H1 (cell line): ENCODE results near the gene FARS2. TPM values are rescaled to one million over a fixed set of nuclear protein-coding genes. Genes with fewer than 3 reads are reported as not detected.

Experiments
- CHD2 ChIP-seq: IDR thresholded peaks from 2 replicates; pipeline ENCODE4 v1.6.1; 2012; ENCODE audit warnings: low read length, improper control_type of control experiment
- EP300 ChIP-seq, 2 experiments: IDR thresholded peaks; 1 replicate in 1 of 2; 2 replicates in 1 of 2; pipeline ENCODE4 v1.6.1; 2011 to 2012; ENCODE audit warnings: low read depth in 2 of 2, low read length in 2 of 2, mild to moderate bottlenecking in 2 of 2, borderline replicate concordance in 1 of 2, inconsistent platforms in 1 of 2, moderate library complexity in 1 of 2
- FOSL1 ChIP-seq: IDR thresholded peaks from 2 replicates; pipeline ENCODE4 v1.6.1; 2011; ENCODE audit warnings: mild to moderate bottlenecking, low read depth, low read length, moderate library complexity; ENCODE audit not compliant: insufficient read depth
- HDAC2 ChIP-seq, 2 experiments: fragments of 300-600 bp in 1 of 2; sonication (generic) in 1 of 2; IDR thresholded peaks; 2 replicates each; pipeline ENCODE4 v1.6.1; 2011 to 2012; ENCODE audit warnings: low read depth in 2 of 2, low read length in 2 of 2, mild to moderate bottlenecking in 2 of 2, moderate library complexity in 2 of 2, borderline replicate concordance in 1 of 2, inconsistent platforms in 1 of 2
- SUZ12 ChIP-seq: fragments of 200-600 bp; sonication (generic); IDR thresholded peaks from 2 replicates; pipeline ENCODE4 v1.6.1; 2012; ENCODE audit warnings: mild to moderate bottlenecking, inconsistent platforms, low read length, moderate library complexity, mixed read lengths
- TCF12 ChIP-seq: IDR thresholded peaks from 2 replicates; pipeline ENCODE4 v1.6.1; 2011; ENCODE audit warnings: low read depth, mild to moderate bottlenecking, low read length
- polyA plus RNA-seq, 7 experiments: library from polyadenylated mRNA; depleted of rRNA in 3 of 7; stranded (reverse) in 5 of 7; unstranded in 2 of 7; fragments of >200 nt in 5 of 7; fragments of 200-250 nt in 2 of 7; gene quantifications; 1 replicate in 5 of 7; 2 replicates in 1 of 7; 4 replicates in 1 of 7; pipeline versions ENCODE4 v1.2.1 to v1.2.3, GENCODE V29; 2011 to 2013; ENCODE audit warnings: missing spikeins in 2 of 7, mixed read lengths in 2 of 7
- total RNA-seq: library from RNA; stranded (reverse); fragmentation: NEBNext Ultra II Directional; extraction: Animal tissue kit (Norgen Biotek cat#: 25700); gene quantifications from 2 replicates; pipeline ENCODE4 v1.2.1, GENCODE V29; 2021
- TF ChIP-seq, protein P1 (sequence below): IDR thresholded peaks from 2 replicates; pipeline ENCODE4 v1.6.1; 2012; ENCODE audit warnings: inconsistent platforms

FARS2 gene
- total and polyA plus RNA-seq, 2 of the 8 experiments (the other 6 are each of a cell fraction or from before 2014, with no cell fraction given), result 11.7 to 14.4 TPM

DNA sequence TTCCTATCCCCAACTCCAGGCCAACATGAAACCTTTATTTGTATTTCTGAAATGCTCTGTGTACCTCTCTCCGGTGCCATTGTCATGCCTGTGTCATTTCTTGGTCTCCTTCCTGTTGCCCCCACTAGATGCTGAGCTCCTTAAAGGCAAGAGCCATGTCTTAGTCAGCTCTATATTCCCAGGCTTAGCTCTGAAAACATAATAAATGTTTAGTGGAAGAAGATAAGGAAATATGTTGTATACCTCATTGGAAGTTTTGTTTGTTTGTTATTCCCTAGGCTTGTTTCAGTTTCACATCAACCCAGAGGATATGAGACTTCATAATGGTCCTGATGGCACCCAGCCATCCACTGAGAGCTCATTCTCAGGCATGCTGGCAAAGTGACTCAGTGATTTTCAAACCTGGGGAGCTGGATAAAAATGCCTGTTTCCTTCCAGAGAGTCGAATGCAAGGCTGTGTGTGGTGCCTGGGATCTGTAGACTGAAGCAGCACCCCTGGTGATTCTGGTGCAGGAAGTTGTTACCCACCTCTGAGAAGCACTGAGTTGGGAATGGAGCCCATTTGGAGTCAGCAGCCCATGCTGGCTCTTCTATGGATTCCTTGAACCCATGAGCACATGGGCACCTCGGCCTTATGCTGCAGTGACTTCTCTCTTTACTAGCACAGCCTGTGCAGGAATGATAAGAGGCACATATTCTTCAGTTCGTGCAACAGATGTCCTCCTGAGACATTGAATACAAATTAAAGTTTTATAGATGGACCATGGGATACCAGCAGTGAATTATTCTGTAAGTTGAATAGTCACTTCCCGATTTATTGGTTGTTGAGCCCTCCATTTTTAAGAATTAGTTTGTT, 205.2 kb downstream of the FARS2 start (continued):
- TF ChIP-seq EP300 (IDR thresholded peaks at IDR 0.05; ENCODE audit: borderline replicate concordance in 1 of 2, low read depth in 2 of 2, low read length in 2 of 2) (no peak), SUZ12 (no peak), FOSL1 (no peak), TCF12 (no peak), HDAC2 (IDR thresholded peaks at IDR 0.05; ENCODE audit: borderline replicate concordance in 1 of 2, low read depth in 2 of 2, low read length in 2 of 2) (no peak), CHD2 (no peak)
- TF ChIP-seq, protein P1, sequence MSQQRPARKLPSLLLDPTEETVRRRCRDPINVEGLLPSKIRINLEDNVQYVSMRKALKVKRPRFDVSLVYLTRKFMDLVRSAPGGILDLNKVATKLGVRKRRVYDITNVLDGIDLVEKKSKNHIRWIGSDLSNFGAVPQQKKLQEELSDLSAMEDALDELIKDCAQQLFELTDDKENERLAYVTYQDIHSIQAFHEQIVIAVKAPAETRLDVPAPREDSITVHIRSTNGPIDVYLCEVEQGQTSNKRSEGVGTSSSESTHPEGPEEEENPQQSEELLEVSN, result no peak
